Epithelial cell of proximal tubule (primary cell): ENCODE measurements around the gene LAMTOR5. TPM values are rescaled to one million over a fixed set of nuclear protein-coding genes. Genes with fewer than 3 reads are reported as not detected.

ENCODE experiments used
- DNase-seq: peaks from one replicate; pipeline ENCODE4 v3.0.0-alpha.2; 2011; ENCODE audit warnings: low read depth
- H3K4me3 ChIP-seq: 2 replicates; pipeline ENCODE4 v1.5.1; 2011; ENCODE audit warnings: low read depth, mild to moderate bottlenecking, low read length
- CTCF ChIP-seq: conservative IDR thresholded peaks from 2 replicates; pipeline ENCODE4 v1.5.1; 2012; ENCODE audit warnings: low read depth, mild to moderate bottlenecking, low read length
- total RNA-seq: library from RNA; depleted of rRNA; stranded (reverse); fragments of >200 nt; gene quantifications from 2 replicates; pipeline ENCODE4 v1.2.3, GENCODE V29; 2015

The LAMTOR5 gene
- total RNA-seq, 1 donor from 2014 or later = 206 TPM

GRCh38 chr1:110394493-110394820 is 13.0 kb downstream of the LAMTOR5 start:
- no peak for TF ChIP-seq CTCF
- DNase-seq = no peak
- H3K4me3 ChIP-seq = peak overlapping the region; percentile 11

GRCh38 chr1:110393691-110394492 is 13.6 kb downstream of the LAMTOR5 start:
- TF ChIP-seq CTCF = no peak

GRCh38 chr1:110393286-110393685 is 14.2 kb downstream of the LAMTOR5 start:
- no peak for TF ChIP-seq CTCF
- H3K4me3 ChIP-seq = no peak overlapping the region
- DNase-seq = no peak

More at GRCh38 chr1:110393691-110394492, 13.6 kb downstream of the LAMTOR5 start:
- DNase-seq = peak; percentile 99
- peak overlapping the region; percentile 11 for H3K4me3 ChIP-seq

GRCh38 chr1:110390692-110391245 is 16.7 kb downstream of the LAMTOR5 start, which contains the start of gene SLC16A4:
Gene SLC16A4, minus strand, starts transcription at chr1:110391026. Its CDS starts 1,703 bp downstream, at chr1:110389323.
- DNase-seq = no peak
- peak within 1 kb of the TSS; percentile 58 for H3K4me3 ChIP-seq

GRCh38 chr1:110390096-110390495 is 17.4 kb downstream of the LAMTOR5 start:
- peak; percentile 20 for TF ChIP-seq CTCF
- DNase-seq = no peak
- peak overlapping the region; percentile 58 for H3K4me3 ChIP-seq

More at GRCh38 chr1:110390692-110391245, 16.7 kb downstream of the LAMTOR5 start, which contains the start of gene SLC16A4:
- TF ChIP-seq CTCF = no peak

- H3K4me3 ChIP-seq = no peak overlapping the region
- TF ChIP-seq CTCF = no peak
- DNase-seq = no peak
These were observed 20.3 kb downstream of the LAMTOR5 start for GRCh38 chr1:110387048-110387754.
